NB4 (cell line): ENCODE data around the gene COL8A1.

ENCODE experiments used
- CTCF ChIP-seq: IDR thresholded peaks from one replicate; pipeline ENCODE4 v1.5.1; 2012; ENCODE audit warnings: low read depth, low read length
- MAX ChIP-seq: IDR thresholded peaks from 2 replicates; pipeline ENCODE4 v1.6.1; 2011; ENCODE audit warnings: low read depth, low read length
- MYC ChIP-seq: IDR thresholded peaks from 2 replicates; pipeline ENCODE4 v1.6.1; 2011; ENCODE audit warnings: low read depth, low read length
- POLR2A ChIP-seq: IDR thresholded peaks from 2 replicates; pipeline ENCODE4 v1.6.1; 2011; ENCODE audit warnings: mild to moderate bottlenecking; ENCODE audit not compliant: insufficient read length; ENCODE audit errors: extremely low read depth

GRCh38 chr3:99764377-99764776 lies 126.0 kb downstream of the COL8A1 start:
- TF ChIP-seq CTCF (no peak), POLR2A (no peak), MAX (no peak), MYC (no peak)
